ENCODE measurements around the gene IFITM5.

The IFITM5 gene

DNA sequence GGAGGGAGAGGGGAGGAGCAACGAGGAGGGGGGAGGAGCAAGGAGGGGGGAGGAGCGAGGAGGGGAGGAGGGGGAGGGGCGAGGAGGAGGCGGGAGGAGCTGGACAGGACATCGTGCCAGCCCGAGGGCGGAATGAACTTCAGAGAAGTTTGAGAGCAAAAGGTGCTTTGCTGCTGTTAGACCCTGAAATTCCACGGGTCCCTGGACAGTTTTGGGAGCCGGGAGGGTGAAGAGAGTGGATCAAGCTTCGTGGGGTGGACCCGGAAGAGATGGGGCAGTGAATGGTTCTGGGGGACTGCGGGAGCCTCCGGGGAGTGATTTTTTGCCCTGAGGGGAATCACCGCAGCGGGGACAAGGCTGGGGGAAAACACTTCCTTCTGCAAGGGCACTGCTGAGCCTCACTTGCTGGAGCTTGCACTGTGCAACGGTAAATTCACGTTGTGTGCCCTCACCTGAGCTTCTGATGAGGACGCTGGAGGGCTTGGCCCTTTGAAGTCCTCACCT lies 31.8 kb downstream of the IFITM5 start:
- no peaks in the 10 kb centered on the region for H3K27me3 ChIP-seq (ENCODE audit: control insufficient read depth, insufficient read depth, low read length)
- no peak overlapping the region for H3K9ac ChIP-seq (ENCODE audit: low read length)
- no peaks in the 10 kb centered on the region for H3K9me3 ChIP-seq (ENCODE audit: control insufficient read depth, low read length)
- H3K4me3 ChIP-seq (ENCODE audit: low read length) = no peak overlapping the region
- H3K4me1 ChIP-seq (ENCODE audit: control insufficient read depth, insufficient read depth, low read length) = peaks cover 3% of the 10 kb centered on the region
- H3K36me3 ChIP-seq (ENCODE audit: control insufficient read depth, insufficient read depth, low read length) = no peaks in the 10 kb centered on the region

DNA sequence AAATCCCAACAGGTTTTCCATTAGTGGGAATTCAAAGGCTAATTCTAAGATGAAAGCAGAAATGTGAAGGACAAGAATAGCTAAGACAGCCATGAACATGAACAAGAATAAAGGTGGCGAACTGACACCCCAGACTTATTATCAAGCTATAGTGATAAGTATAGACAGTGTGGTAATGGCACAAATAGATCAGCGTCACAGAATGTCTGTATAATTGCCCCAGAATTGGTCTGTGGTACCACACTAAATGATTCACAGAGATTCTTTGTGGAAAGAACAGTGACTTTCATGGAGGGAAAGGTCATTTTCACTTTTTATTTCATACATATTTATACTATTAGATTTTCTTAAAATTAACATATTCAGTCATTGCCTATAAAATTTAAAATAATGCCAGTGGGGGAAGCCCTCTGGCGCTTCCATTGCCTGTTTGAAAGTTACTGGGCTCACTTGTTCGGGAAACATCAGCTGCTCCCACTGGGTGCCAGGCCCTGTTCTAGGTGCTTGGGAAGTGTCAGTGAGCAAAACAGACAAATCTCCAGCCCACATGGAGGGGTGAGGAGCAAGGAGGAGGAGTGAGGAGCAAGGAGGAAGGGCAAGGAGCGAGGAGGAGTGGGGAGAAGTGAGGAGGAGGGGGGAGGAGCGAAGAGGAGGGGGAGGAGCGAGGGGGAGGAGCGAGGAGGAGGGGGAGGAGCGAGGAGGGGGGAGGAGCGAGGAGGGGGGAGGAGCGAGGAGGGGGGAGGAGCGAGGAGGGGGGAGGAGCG lies 32.5 kb downstream of the IFITM5 start:
- Histone ChIP-seq H3K4me3 (ENCODE audit: low read length) (no peak overlapping the region), H3K27me3 (ENCODE audit: control insufficient read depth, insufficient read depth, low read length) (no peaks in the 10 kb centered on the region), H3K9me3 (ENCODE audit: control insufficient read depth, low read length) (no peaks in the 10 kb centered on the region), H3K4me1 (ENCODE audit: control insufficient read depth, insufficient read depth, low read length) (peaks cover 3% of the 10 kb centered on the region), H3K9ac (ENCODE audit: low read length) (no peak overlapping the region), H3K36me3 (ENCODE audit: control insufficient read depth, insufficient read depth, low read length) (no peaks in the 10 kb centered on the region)

- Histone ChIP-seq H3K9me3 (ENCODE audit: control insufficient read depth, low read length) (no peaks in the 10 kb centered on the region), H3K4me3 (ENCODE audit: low read length) (no peak overlapping the region), H3K36me3 (ENCODE audit: control insufficient read depth, insufficient read depth, low read length) (no peaks in the 10 kb centered on the region), H3K9ac (ENCODE audit: low read length) (no peak overlapping the region), H3K27me3 (ENCODE audit: control insufficient read depth, insufficient read depth, low read length) (no peaks in the 10 kb centered on the region), H3K4me1 (ENCODE audit: control insufficient read depth, insufficient read depth, low read length) (no peaks in the 10 kb centered on the region)
These were observed 37.7 kb downstream of the IFITM5 start for GRCh38 chr11:261624-262023.

DNA sequence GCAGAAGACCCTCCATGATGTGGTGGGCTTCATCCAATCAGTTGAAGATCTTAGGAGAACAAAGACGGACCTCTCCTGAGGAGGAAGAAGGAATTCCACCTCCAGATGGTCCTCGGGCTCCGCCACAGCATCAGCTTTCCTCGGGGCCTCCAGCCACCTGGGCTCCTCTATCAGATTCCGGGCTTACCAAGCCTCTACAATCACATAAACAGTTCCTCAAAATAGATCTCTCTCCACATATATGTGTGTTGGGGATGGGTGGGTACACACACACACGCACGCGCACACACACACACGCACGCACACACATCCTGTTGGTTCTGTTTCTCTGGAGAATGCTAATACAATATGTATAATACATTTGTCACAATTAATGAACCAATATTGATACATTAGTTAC lies 39.9 kb downstream of the IFITM5 start:
- H3K4me3 ChIP-seq (ENCODE audit: low read length) = no peak overlapping the region
- no peaks in the 10 kb centered on the region for H3K9me3 ChIP-seq (ENCODE audit: control insufficient read depth, low read length)
- no peaks in the 10 kb centered on the region for H3K27me3 ChIP-seq (ENCODE audit: control insufficient read depth, insufficient read depth, low read length)
- H3K4me1 ChIP-seq (ENCODE audit: control insufficient read depth, insufficient read depth, low read length) = no peaks in the 10 kb centered on the region
- H3K9ac ChIP-seq (ENCODE audit: low read length) = no peak overlapping the region
- H3K36me3 ChIP-seq (ENCODE audit: control insufficient read depth, insufficient read depth, low read length) = no peaks in the 10 kb centered on the region

DNA sequence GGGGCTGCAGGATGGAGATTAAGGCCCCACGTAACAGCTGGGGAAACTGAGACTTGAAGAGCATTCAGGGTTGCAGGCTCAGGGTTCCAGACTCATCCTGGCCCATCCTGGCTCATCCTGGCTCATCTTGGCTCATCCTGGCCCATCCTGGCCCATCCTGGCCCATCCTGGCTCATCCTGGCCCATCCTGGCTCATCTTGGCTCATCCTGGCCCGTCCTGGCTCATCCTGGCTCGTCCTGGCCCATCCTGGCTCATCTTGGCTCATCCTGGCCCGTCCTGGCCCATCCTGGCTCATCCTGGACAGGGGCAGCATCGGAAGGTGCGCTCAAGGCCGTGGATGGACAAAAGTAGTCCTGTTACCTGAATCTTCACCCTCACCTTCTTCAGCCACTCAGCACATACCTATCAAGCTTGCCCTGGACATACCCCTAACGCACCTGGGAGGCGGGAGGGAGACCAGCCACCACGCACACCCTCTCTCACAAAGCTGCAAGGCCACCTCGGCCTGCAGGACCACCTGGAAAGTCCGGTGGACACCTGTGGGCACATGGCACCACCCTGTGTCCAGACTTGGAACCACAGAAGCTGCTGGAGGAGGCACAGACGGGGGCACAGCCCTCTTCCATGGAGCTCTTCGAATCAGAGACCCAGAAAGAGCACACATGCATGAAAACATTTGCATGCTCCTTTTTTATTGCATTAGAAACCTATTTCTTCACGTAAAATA lies 41.4 kb downstream of the IFITM5 start:
- Histone ChIP-seq H3K4me1 (ENCODE audit: control insufficient read depth, insufficient read depth, low read length) (no peaks in the 10 kb centered on the region), H3K9ac (ENCODE audit: low read length) (no peak overlapping the region), H3K36me3 (ENCODE audit: control insufficient read depth, insufficient read depth, low read length) (no peaks in the 10 kb centered on the region), H3K9me3 (ENCODE audit: control insufficient read depth, low read length) (no peaks in the 10 kb centered on the region), H3K27me3 (ENCODE audit: control insufficient read depth, insufficient read depth, low read length) (no peaks in the 10 kb centered on the region), H3K4me3 (ENCODE audit: low read length) (no peak overlapping the region)

DNA sequence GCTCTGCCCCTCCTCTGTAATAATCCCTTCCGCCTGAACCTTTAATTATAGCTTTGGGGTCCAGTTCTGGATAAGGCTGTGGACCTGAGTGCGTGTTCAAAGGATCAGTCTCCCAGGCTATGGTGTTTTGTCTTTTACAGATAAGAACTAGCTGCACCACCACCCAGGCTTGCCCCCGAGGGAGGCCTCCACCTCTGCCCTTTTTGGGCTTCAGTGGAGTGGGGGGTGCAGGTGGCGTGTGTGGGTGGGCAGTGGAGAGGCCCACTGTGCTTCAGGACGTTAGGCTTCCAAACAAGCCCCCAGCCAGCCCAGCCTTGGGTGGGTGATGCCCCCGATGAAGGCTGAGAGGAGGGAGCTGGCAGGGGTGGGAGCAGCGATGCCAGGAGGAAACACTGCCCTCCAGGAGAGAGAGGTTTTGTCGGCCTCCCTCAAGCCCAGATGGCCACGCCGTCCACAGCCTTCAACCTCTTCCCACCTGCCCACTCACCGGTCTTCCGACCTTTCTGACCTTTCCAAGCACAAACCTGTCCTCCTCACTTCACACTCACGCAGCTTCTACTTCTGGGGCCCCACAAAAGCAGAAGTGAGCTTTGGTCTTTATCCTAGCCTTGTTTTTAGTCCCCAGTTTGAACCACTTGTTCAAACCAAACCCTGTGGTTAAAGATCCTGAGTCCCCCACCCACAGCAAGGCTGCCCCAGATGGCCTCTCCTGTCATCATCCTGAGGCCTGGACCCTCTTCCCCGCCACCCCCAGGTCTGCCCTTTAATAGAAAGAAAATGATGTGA lies 42.2 kb downstream of the IFITM5 start:
- no peaks in the 10 kb centered on the region for H3K27me3 ChIP-seq (ENCODE audit: control insufficient read depth, insufficient read depth, low read length)
- no peak overlapping the region for H3K9ac ChIP-seq (ENCODE audit: low read length)
- H3K4me1 ChIP-seq (ENCODE audit: control insufficient read depth, insufficient read depth, low read length) = no peaks in the 10 kb centered on the region
- H3K36me3 ChIP-seq (ENCODE audit: control insufficient read depth, insufficient read depth, low read length) = no peaks in the 10 kb centered on the region
- H3K4me3 ChIP-seq (ENCODE audit: low read length) = no peak overlapping the region
- H3K9me3 ChIP-seq (ENCODE audit: control insufficient read depth, low read length) = no peaks in the 10 kb centered on the region

DNA sequence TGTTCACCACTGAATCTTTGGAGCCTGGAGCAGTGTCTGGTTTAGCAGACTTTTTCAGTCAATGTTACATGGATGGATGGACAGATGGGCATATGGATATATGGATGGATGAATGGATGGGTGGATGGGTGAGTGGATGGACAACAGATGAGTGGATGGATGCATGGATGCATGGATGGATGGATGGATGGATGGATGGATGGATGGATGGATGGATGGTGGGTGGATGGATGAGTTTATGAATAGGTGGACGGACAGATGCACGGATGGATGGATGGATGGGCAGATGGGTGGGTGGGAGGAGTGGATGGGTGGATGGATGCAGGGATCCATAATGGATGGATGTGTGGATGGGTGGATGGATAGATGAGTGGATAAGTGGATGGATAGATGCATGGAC lies 43.5 kb downstream of the IFITM5 start:
- no peaks in the 10 kb centered on the region for H3K27me3 ChIP-seq (ENCODE audit: control insufficient read depth, insufficient read depth, low read length)
- H3K4me1 ChIP-seq (ENCODE audit: control insufficient read depth, insufficient read depth, low read length) = no peaks in the 10 kb centered on the region
- H3K4me3 ChIP-seq (ENCODE audit: low read length) = no peak overlapping the region
- no peaks in the 10 kb centered on the region for H3K36me3 ChIP-seq (ENCODE audit: control insufficient read depth, insufficient read depth, low read length)
- H3K9me3 ChIP-seq (ENCODE audit: control insufficient read depth, low read length) = no peaks in the 10 kb centered on the region
- no peak overlapping the region for H3K9ac ChIP-seq (ENCODE audit: low read length)

- Histone ChIP-seq H3K4me3 (ENCODE audit: low read length) (no peak overlapping the region), H3K36me3 (ENCODE audit: control insufficient read depth, insufficient read depth, low read length) (no peaks in the 10 kb centered on the region), H3K4me1 (ENCODE audit: control insufficient read depth, insufficient read depth, low read length) (no peaks in the 10 kb centered on the region), H3K27me3 (ENCODE audit: control insufficient read depth, insufficient read depth, low read length) (no peaks in the 10 kb centered on the region), H3K9me3 (ENCODE audit: control insufficient read depth, low read length) (no peaks in the 10 kb centered on the region), H3K9ac (ENCODE audit: low read length) (no peak overlapping the region)
These were observed 44.1 kb downstream of the IFITM5 start for GRCh38 chr11:255176-255575.

- no peaks in the 10 kb centered on the region for H3K9me3 ChIP-seq (ENCODE audit: control insufficient read depth, low read length)
- H3K4me1 ChIP-seq (ENCODE audit: control insufficient read depth, insufficient read depth, low read length) = no peaks in the 10 kb centered on the region
- no peaks in the 10 kb centered on the region for H3K27me3 ChIP-seq (ENCODE audit: control insufficient read depth, insufficient read depth, low read length)
- H3K36me3 ChIP-seq (ENCODE audit: control insufficient read depth, insufficient read depth, low read length) = peaks cover 3% of the 10 kb centered on the region
- no peak overlapping the region for H3K4me3 ChIP-seq (ENCODE audit: low read length)
- no peak overlapping the region for H3K9ac ChIP-seq (ENCODE audit: low read length)
These were observed 45.4 kb downstream of the IFITM5 start for GRCh38 chr11:253886-254270.

DNA sequence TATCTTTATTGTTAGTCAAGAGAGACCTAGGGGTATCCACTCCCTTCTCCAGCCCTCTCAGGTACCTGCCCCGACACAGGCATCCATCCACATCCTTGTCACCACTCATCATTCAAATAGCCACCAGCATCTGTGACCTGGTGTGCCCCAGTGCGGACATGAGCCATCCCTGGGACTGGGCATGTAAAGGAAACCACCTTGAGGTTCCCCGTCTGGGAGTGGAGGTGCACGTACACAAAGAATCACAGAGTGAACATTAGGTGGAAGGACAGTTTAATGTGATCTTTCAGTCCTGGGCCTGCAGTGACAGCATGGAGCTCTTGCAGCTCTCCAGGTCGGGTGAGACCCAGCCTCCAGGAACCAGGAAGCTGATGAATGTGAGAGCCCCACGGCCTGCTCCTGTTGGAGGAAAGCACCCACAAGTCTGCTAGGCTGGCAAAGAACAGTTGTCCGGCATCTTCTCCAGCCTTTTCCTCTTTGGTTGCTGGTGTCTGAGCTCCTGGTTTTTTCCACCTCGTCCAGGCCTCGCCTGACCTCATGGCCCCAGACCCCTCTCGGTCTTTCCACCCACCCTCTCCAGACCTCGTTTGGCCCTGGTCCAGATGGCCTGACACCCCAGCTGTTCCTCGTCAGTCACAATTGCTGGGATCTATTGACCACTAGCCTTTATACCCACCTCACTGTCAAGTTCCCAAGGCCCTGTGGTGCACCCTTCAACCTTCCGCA lies 46.0 kb downstream of the IFITM5 start:
- Histone ChIP-seq H3K36me3 (ENCODE audit: control insufficient read depth, insufficient read depth, low read length) (peaks cover 6% of the 10 kb centered on the region), H3K27me3 (ENCODE audit: control insufficient read depth, insufficient read depth, low read length) (no peaks in the 10 kb centered on the region), H3K4me1 (ENCODE audit: control insufficient read depth, insufficient read depth, low read length) (no peaks in the 10 kb centered on the region), H3K4me3 (ENCODE audit: low read length) (no peak overlapping the region), H3K9ac (ENCODE audit: low read length) (no peak overlapping the region), H3K9me3 (ENCODE audit: control insufficient read depth, low read length) (no peaks in the 10 kb centered on the region)

- no peaks in the 10 kb centered on the region for H3K9me3 ChIP-seq (ENCODE audit: control insufficient read depth, low read length)
- no peak overlapping the region for H3K9ac ChIP-seq (ENCODE audit: low read length)
- peaks cover 6% of the 10 kb centered on the region for H3K36me3 ChIP-seq (ENCODE audit: control insufficient read depth, insufficient read depth, low read length)
- H3K27me3 ChIP-seq (ENCODE audit: control insufficient read depth, insufficient read depth, low read length) = no peaks in the 10 kb centered on the region
- no peak overlapping the region for H3K4me3 ChIP-seq (ENCODE audit: low read length)
- H3K4me1 ChIP-seq (ENCODE audit: control insufficient read depth, insufficient read depth, low read length) = no peaks in the 10 kb centered on the region
These were observed 46.7 kb downstream of the IFITM5 start for GRCh38 chr11:252666-253065.
